ENCODE measurements around the gene CTDNEP1. TPM values are rescaled to one million over a fixed set of nuclear protein-coding genes. Genes with fewer than 3 reads are reported as not detected.
"Not testable (repeated sequence)": the region's sequence is repeated elsewhere in the genome, so short reads cannot be mapped to it uniquely, and the experiment has no call there.

The CTDNEP1 gene
- total RNA-seq, 4 donors from 2014 or later: 71.5 to 150 (median 111) TPM

- intact Hi-C loops (cut with DNase I; ENCODE audit: low total_unique reads): no loop called here
- in situ Hi-C loops (cut with MboI; ENCODE audit: low sequenced_read_pairs in 4 of 4): no loop called here
- Histone ChIP-seq H3K36me3 (peaks cover 0 to 32% of the 10 kb centered on the region in 2 donors), H3K27ac (peak overlapping the region; percentile 98 to 100 (median 98)), H3K4me1 (peaks cover 37 to 41% of the 10 kb centered on the region in 2 donors), H3K4me3 (no peak overlapping the region), H3K9me3 (no peaks in the 10 kb centered on the region), H3K27me3 (no peaks in the 10 kb centered on the region)
- DNase-seq (no peak), ATAC-seq (no peak)
- no peak for TF ChIP-seq POLR2A (IDR thresholded peaks at IDR 0.05)
- TF ChIP-seq, protein P1, sequence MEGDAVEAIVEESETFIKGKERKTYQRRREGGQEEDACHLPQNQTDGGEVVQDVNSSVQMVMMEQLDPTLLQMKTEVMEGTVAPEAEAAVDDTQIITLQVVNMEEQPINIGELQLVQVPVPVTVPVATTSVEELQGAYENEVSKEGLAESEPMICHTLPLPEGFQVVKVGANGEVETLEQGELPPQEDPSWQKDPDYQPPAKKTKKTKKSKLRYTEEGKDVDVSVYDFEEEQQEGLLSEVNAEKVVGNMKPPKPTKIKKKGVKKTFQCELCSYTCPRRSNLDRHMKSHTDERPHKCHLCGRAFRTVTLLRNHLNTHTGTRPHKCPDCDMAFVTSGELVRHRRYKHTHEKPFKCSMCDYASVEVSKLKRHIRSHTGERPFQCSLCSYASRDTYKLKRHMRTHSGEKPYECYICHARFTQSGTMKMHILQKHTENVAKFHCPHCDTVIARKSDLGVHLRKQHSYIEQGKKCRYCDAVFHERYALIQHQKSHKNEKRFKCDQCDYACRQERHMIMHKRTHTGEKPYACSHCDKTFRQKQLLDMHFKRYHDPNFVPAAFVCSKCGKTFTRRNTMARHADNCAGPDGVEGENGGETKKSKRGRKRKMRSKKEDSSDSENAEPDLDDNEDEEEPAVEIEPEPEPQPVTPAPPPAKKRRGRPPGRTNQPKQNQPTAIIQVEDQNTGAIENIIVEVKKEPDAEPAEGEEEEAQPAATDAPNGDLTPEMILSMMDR (IDR thresholded peaks at IDR 0.05 in 4 of 5, conservative IDR thresholded peaks at IDR 0.05 in 1 of 5): no peak
Measured at GRCh38 chr17:7246779-7247178, 4.8 kb downstream of the CTDNEP1 start.

DNA sequence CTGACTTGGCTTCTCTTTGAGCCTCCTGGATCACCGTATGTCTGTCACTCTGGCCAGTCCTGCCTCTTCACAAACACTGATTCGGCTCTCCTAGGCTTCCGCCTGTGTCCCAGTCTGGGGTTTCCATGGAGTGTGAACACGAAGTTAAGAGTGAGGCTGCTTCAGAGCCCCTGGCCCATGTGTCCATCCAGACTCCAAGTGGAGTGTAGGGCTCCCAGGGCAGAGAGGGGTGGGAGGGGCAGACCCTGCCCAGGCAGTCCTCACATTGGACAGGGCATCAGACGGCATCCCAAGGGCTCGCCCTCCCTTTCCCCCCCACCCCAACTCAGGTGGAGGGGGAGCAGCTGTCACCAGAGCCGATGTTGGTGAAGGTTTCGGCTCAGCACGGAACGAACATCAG is 7.7 kb downstream of the CTDNEP1 start:
- peak overlapping the region; percentile 92 to 99 (median 98) for H3K27ac ChIP-seq
- in situ Hi-C loops (cut with MboI; ENCODE audit: low sequenced_read_pairs in 4 of 4); ATAC-seq; H3K27me3 ChIP-seq; DNase-seq; H3K9me3 ChIP-seq; H3K4me3 ChIP-seq: not testable (repeated sequence)
- intact Hi-C loops (cut with DNase I; ENCODE audit: low total_unique reads): loop anchor here (2.0 to 5.0 kb wide), 2 partner anchors 63 to 908 kb away; partner anchors contain the start of genes EIF5A and PER1
- peaks cover 35 to 44% of the 10 kb centered on the region in 2 donors for H3K4me1 ChIP-seq
- H3K36me3 ChIP-seq: peaks cover 0 to 44% of the 10 kb centered on the region in 2 donors

- intact Hi-C loops (cut with DNase I; ENCODE audit: low total_unique reads): loop anchor here (2.0 to 5.0 kb wide), 2 partner anchors 63 to 909 kb away; partner anchors contain the start of genes EIF5A and PER1
- Histone ChIP-seq H3K4me3 (peak overlapping the region; percentile 75 to 99 (median 92)), H3K27ac (peak overlapping the region; percentile 92 to 99 (median 98)), H3K9me3 (no peaks in the 10 kb centered on the region), H3K36me3 (peaks cover 0 to 44% of the 10 kb centered on the region in 2 donors), H3K27me3 (no peaks in the 10 kb centered on the region), H3K4me1 (peaks cover 32 to 40% of the 10 kb centered on the region in 2 donors)
- in situ Hi-C loops (cut with MboI; ENCODE audit: low sequenced_read_pairs in 4 of 4): no loop called here
- no peak for TF ChIP-seq POLR2A (IDR thresholded peaks at IDR 0.05)
- TF ChIP-seq, protein P1 (IDR thresholded peaks at IDR 0.05 in 4 of 5, conservative IDR thresholded peaks at IDR 0.05 in 1 of 5): no peak
- no peak for ATAC-seq
- no peak for DNase-seq
Measured at GRCh38 chr17:7243453-7243729, 8.1 kb downstream of the CTDNEP1 start.

- peak overlapping the region; percentile 75 to 99 (median 92) for H3K4me3 ChIP-seq
- no peaks in the 10 kb centered on the region for H3K27me3 ChIP-seq
- in situ Hi-C loops (cut with MboI; ENCODE audit: low sequenced_read_pairs in 4 of 4): no loop called here
- DNase-seq: peak; percentile 92 to 96
- TF ChIP-seq POLR2A (IDR thresholded peaks at IDR 0.05): peak; percentile 74 to 75
- TF ChIP-seq, protein P1 (IDR thresholded peaks at IDR 0.05 in 4 of 5, conservative IDR thresholded peaks at IDR 0.05 in 1 of 5): peak in 3 of 5 experiments; percentile 15 to 27 (median 20)
- H3K9me3 ChIP-seq: no peaks in the 10 kb centered on the region
- peak; percentile 40 to 42 for ATAC-seq
- peaks cover 0 to 44% of the 10 kb centered on the region in 2 donors for H3K36me3 ChIP-seq
- intact Hi-C loops (cut with DNase I; ENCODE audit: low total_unique reads): loop anchor here (2.0 to 5.0 kb wide), 2 partner anchors 64 to 909 kb away; partner anchors contain the start of genes EIF5A and PER1
- H3K27ac ChIP-seq: peak overlapping the region; percentile 92 to 99 (median 98)
- H3K4me1 ChIP-seq: peaks cover 27 to 35% of the 10 kb centered on the region in 2 donors
Measured at GRCh38 chr17:7242717-7243452, 8.6 kb downstream of the CTDNEP1 start.
